ENCODE data around the gene PCCA. TPM values are rescaled to one million over a fixed set of nuclear protein-coding genes. Genes with fewer than 3 reads are reported as not detected.

PCCA gene
- total and polyA plus RNA-seq, 2 donors (not counting 1 experiment from before 2014, with no cell fraction given): 4.8 to 17.4 TPM

DNA sequence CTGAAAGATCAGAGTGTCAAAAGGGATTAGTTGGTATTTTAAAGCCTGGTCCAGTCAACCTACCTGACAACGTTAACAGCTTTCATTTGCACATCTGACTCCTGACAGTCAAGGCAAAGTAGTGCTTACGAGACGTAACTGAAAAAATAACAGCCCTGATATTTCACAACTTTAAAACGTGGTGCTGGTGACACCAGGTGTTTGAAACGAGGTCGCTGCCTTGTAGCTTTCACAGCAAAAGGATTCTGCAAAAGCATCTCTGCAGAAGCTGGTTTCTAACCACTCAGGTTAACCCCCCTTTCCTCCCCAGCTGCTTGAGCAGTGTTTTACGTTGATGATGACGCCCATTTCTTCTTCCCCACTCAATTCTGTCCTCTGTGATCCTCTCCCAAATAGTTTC, 476.4 kb downstream of the PCCA start:
- H3K4me1 ChIP-seq (ENCODE audit: control insufficient read depth in 2 of 2, insufficient read depth in 2 of 2, low read length in 2 of 2): no peaks in the 10 kb centered on the region
- no peak overlapping the region for H3K9ac ChIP-seq (ENCODE audit: low read length)
- H3K9me3 Mint-ChIP-seq (ENCODE audit: insufficient read depth): no peaks in the 10 kb centered on the region
- no peaks in the 10 kb centered on the region for H3K27me3 Mint-ChIP-seq
- no peak for ATAC-seq (ENCODE audit: low read depth)
- H3K79me2 ChIP-seq (ENCODE audit: control insufficient read depth, insufficient read depth, low read length): no peaks in the 10 kb centered on the region
- intact Hi-C loops (cut with micrococcal nuclease): no loop called here
- no peak overlapping the region for H3K27ac ChIP-seq (ENCODE audit: low read length in 2 of 2)
- no peak overlapping the region for H3K27ac Mint-ChIP-seq
- H3K36me3 ChIP-seq (replicated peaks in 1 of 2; ENCODE audit: control extremely low read depth in 1 of 2, control insufficient read depth in 1 of 2, extremely low read depth in 1 of 2, insufficient read depth in 2 of 2, low read length in 1 of 2): no peaks in the 10 kb centered on the region
- no peak overlapping the region for H3K4me3 ChIP-seq (ENCODE audit: control extremely low read depth in 1 of 5, extremely low read depth in 1 of 5, insufficient read depth in 1 of 5, low read depth in 2 of 5, low read length in 4 of 5)
- H3K4me2 ChIP-seq (replicated peaks; ENCODE audit: low read depth, low read length, poor library complexity, severe bottlenecking): no peak overlapping the region
- H3K27me3 ChIP-seq (replicated peaks in 1 of 4; ENCODE audit: control extremely low read depth in 1 of 4, control insufficient read depth in 3 of 4, insufficient read depth in 4 of 4, low read length in 3 of 4): no peaks in the 10 kb centered on the region
- TF ChIP-seq, protein P1, sequence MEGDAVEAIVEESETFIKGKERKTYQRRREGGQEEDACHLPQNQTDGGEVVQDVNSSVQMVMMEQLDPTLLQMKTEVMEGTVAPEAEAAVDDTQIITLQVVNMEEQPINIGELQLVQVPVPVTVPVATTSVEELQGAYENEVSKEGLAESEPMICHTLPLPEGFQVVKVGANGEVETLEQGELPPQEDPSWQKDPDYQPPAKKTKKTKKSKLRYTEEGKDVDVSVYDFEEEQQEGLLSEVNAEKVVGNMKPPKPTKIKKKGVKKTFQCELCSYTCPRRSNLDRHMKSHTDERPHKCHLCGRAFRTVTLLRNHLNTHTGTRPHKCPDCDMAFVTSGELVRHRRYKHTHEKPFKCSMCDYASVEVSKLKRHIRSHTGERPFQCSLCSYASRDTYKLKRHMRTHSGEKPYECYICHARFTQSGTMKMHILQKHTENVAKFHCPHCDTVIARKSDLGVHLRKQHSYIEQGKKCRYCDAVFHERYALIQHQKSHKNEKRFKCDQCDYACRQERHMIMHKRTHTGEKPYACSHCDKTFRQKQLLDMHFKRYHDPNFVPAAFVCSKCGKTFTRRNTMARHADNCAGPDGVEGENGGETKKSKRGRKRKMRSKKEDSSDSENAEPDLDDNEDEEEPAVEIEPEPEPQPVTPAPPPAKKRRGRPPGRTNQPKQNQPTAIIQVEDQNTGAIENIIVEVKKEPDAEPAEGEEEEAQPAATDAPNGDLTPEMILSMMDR (IDR thresholded peaks at IDR 0.05): no peak
- TF ChIP-seq EZH2 (IDR thresholded peaks at IDR 0.05; ENCODE audit: borderline replicate concordance, insufficient read depth, low read depth, low read length, poor library complexity, severe bottlenecking): no peak
- DNase-seq: no peak
- peaks cover 0 to 10% (median 0%) of the 10 kb centered on the region in 3 donors for H3K9me3 ChIP-seq (ENCODE audit: control extremely low read depth in 1 of 3, control insufficient read depth in 2 of 3, insufficient read depth in 1 of 3, low read length in 2 of 3)
- no peaks in the 10 kb centered on the region for H4K20me1 ChIP-seq (ENCODE audit: control insufficient read depth, insufficient read depth, low read length, poor library complexity, severe bottlenecking)
- ChIA-PET CTCF (no interaction called here), POLR2A (no interaction called here)
- no peaks in the 10 kb centered on the region for H3K4me1 Mint-ChIP-seq
- no peak overlapping the region for H3K4me3 Mint-ChIP-seq
- 76% methylated on average over 7 of the region's 8 CpGs for WGBS (ENCODE audit: insufficient coverage)
- H2AFZ ChIP-seq (ENCODE audit: insufficient read depth, low read depth, low read length, poor library complexity, severe bottlenecking): no peak overlapping the region

DNA sequence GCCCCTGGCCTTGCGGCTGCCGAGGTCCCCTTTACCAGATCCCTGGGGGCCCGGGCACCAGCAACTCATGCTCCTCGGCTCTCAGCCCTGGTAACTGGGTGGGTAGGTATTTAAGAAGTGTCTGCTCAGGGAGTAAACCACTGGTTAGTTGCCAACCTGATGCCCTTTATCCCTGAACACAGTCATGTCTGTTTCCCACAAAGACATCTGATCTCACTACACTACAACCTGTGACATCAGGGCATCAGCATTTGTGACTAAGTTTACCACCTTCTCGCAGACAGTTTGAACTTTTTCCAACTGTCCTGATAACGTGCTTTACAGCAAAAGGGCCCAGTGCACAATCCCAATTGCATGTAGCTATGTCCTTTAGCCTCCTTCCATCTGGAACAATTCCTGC, 477.6 kb downstream of the PCCA start:
- no peak overlapping the region for H3K4me3 Mint-ChIP-seq
- H3K9me3 ChIP-seq (ENCODE audit: control extremely low read depth in 1 of 3, control insufficient read depth in 2 of 3, insufficient read depth in 1 of 3, low read length in 2 of 3): peaks cover 0 to 10% (median 0%) of the 10 kb centered on the region in 3 donors
- no peaks in the 10 kb centered on the region for H3K36me3 ChIP-seq (replicated peaks in 1 of 2; ENCODE audit: control extremely low read depth in 1 of 2, control insufficient read depth in 1 of 2, extremely low read depth in 1 of 2, insufficient read depth in 2 of 2, low read length in 1 of 2)
- WGBS (ENCODE audit: insufficient coverage): 88% methylated on average over 5 of the region's 6 CpGs
- DNase-seq (no peak), ATAC-seq (ENCODE audit: low read depth) (no peak)
- H3K27me3 ChIP-seq (replicated peaks in 1 of 4; ENCODE audit: control extremely low read depth in 1 of 4, control insufficient read depth in 3 of 4, insufficient read depth in 4 of 4, low read length in 3 of 4): no peaks in the 10 kb centered on the region
- TF ChIP-seq, protein P1 (IDR thresholded peaks at IDR 0.05): no peak
- no peak for TF ChIP-seq EZH2 (IDR thresholded peaks at IDR 0.05; ENCODE audit: borderline replicate concordance, insufficient read depth, low read depth, low read length, poor library complexity, severe bottlenecking)
- intact Hi-C loops (cut with micrococcal nuclease): no loop called here
- CTCF ChIA-PET: no interaction called here
- H4K20me1 ChIP-seq (ENCODE audit: control insufficient read depth, insufficient read depth, low read length, poor library complexity, severe bottlenecking): no peaks in the 10 kb centered on the region
- no peaks in the 10 kb centered on the region for H3K9me3 Mint-ChIP-seq (ENCODE audit: insufficient read depth)
- no peak overlapping the region for H3K27ac ChIP-seq (ENCODE audit: low read length in 2 of 2)
- no peak overlapping the region for H3K4me2 ChIP-seq (replicated peaks; ENCODE audit: low read depth, low read length, poor library complexity, severe bottlenecking)
- H3K27ac Mint-ChIP-seq: no peak overlapping the region
- H3K27me3 Mint-ChIP-seq: no peaks in the 10 kb centered on the region
- H3K4me1 ChIP-seq (ENCODE audit: control insufficient read depth in 2 of 2, insufficient read depth in 2 of 2, low read length in 2 of 2): no peaks in the 10 kb centered on the region
- no peak overlapping the region for H2AFZ ChIP-seq (ENCODE audit: insufficient read depth, low read depth, low read length, poor library complexity, severe bottlenecking)
- no peaks in the 10 kb centered on the region for H3K4me1 Mint-ChIP-seq
- H3K9ac ChIP-seq (ENCODE audit: low read length): no peak overlapping the region
- H3K79me2 ChIP-seq (ENCODE audit: control insufficient read depth, insufficient read depth, low read length): no peaks in the 10 kb centered on the region
- POLR2A ChIA-PET: no interaction called here
- H3K4me3 ChIP-seq (ENCODE audit: control extremely low read depth in 1 of 5, extremely low read depth in 1 of 5, insufficient read depth in 1 of 5, low read depth in 2 of 5, low read length in 4 of 5): no peak overlapping the region
